Embryonic facial prominence (tissue), 1 donor: Measurements from ENCODE around the gene SLIT1.

Source experiments
- DNase-seq: peaks from one replicate; pipeline ENCODE4 v3.0.0-alpha.2; 2016; ENCODE audit errors: extremely low spot score

SLIT1 gene

DNA sequence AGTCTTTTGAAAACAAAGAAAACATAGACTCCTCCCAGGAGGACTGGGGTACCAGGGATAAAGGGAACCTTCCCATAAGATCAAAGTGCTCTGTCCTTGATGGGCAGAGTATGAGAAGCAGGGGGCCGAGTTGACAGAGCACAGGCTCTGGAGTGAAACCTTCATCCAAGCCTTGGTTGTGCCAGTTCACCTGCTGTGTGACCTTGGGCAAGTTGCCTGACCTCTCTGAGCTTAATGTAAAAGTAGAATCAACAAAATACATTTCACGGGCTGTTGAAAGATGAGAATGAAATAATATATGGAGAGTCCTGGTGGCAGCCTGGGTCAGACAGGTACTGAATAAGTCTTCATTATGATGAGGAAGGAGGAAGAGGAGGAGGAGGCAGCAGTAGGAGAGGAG is 69.9 kb downstream of the SLIT1 start:
- DNase-seq, result no peak

DNA sequence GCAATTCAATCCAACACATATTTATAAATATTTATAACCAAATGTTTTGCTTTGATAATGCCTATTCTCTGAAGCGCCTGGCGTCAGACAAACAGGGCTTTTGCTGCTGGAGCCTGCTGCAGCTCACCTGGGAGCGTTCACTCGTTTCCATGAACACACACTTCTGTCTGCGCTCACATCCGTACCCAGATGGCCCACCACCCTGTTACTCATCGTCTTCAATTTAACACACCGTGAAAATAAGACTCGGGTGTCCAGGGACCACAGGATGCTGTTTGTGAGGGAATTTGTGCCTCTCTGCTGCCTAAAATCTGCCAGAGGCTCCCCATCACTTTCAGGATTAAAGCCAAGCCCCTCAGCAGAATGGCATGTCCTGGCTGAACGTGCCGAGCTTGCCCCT is 74.1 kb downstream of the SLIT1 start:
- DNase-seq, result no peak

DNA sequence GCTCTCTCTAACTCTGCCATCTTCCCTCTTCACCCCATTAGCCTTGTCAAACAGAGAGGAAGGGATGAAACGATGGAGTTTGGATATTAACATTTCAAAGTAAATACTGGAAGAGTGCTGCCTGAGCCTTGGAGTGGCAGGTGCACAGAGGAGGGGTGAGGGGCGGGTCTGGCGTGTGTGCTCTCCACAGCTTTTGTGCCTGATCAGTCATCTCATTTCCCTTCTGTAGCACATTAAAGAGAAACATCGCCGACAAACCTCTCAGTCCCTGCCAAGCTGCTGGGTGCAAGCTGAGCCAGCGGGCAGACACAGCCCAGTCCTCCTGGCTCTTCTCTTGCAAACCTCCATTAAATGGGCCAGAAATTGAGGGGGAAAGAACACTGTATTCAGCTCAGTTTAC is 76.2 kb downstream of the SLIT1 start:
- DNase-seq, result no peak

GRCh38 chr10:97107551-97107950 is 78.2 kb downstream of the SLIT1 start:
- no peak for DNase-seq

DNA sequence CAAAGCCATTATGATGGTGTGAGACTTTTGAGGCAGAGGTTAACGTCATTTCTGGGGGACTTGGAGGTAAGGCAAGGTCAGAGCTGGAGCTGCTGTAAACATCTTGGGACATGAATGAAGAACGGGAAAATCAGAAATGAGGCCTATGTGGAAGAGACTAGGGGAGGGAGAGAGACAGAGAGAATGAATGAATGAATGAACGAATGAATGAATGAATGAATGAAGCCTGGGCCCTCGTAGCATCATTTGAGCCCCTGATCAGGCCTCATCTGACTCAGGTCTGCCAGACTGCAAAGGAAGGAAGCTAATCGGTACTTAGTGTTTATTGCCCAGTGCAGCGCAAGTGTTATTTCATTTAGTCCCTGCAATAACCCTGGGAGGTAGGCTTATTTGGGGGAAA is 79.6 kb downstream of the SLIT1 start:
- no peak for DNase-seq

DNA sequence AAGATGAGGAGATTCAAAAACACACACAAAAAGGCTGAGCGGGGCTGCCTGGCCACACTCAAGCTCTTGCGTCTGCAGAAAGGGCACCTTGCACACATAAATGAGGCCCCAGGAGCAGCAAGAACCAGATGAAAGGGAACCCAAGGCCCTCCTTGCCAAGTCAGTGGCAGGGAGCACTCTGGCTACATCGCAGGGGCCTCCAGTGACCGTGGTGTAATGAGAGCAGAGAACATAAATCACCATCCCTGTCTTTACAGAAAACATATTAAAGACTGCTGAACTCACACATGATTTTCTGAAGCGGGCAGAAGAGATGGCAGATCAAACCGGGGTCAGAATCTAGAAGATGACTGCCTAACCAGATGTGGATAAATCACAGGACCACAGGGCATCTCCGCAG is 80.5 kb downstream of the SLIT1 start:
- DNase-seq, result no peak

- DNase-seq, result no peak
These were observed 82.3 kb downstream of the SLIT1 start for GRCh38 chr10:97103316-97104080.

DNA sequence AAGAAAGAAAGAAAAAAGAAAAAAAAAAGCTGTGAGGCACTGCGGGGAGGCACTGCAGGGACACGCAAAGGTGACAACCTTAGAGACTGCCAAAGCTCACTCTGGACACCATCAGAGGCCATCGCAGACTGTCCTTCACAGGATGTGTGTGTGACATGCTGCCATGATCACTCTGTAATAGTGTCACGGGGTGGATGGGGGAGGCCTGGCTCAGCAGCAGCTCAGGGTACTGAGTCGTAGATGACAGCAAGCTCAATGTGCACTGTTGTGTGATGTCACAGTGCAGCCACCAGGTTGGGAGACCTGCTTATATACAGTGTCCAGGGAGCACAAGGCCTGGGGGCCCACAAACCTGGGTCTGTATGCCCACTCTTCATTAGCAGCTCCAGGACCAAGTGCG is 83.3 kb downstream of the SLIT1 start:
- DNase-seq, result no peak

DNA sequence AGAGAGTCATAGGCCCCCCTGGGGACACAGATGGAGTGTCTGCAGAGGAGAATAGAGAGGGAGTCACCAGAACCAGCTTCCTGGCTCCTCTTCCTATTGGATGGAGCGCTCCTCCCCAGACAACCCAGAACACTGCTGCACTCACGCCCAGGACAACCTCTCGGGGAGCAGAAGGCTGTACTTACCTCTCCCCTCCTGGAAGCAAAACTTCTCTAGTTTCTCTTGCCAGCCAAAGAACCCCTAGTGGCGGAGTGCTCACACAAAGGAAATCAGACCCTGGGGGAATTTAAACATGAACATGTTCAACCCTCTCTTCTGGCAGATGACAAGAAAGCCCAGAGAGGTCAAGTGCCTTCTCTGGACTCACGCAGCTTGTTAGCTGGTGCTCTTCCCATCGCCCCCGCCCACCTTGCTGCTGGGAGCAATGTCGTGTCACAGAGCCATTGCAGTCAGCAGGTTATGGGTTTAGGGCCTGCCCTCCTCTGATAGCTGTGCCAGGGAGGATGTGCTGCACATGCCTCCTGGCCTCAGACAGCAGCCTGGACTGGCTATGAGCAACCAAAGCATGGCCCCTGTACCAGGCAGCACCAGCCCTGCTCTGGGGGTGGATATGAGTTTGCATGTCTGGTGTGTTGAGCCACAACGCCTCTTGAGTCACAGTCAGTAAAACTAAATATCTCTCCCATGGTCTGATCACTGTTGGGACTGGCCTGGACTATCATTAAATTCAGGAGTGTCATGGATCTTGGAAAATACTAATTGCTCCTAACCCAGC is 84.4 kb downstream of the SLIT1 start:
- no peak for DNase-seq

GRCh38 chr10:97100657-97101056 is 85.1 kb downstream of the SLIT1 start:
- no peak for DNase-seq

DNA sequence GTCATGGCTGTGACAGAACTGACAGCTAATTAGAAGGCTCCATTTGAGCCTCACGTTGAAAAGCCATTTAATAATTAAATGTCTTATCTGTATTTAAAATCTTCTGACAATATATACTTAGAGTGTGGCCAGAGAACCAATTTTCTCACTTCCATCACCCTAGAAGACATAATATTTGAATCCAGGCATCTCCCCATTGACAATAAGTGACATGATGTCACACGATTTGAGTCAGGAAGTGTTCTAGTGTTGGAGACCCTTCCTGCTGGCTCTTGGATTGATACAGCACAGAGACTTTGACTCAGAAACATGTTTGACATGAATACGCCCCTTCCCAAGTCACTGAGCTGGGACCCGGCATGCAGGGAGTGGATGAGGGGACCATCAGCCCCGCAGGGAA is 85.9 kb downstream of the SLIT1 start:
- no peak for DNase-seq

DNA sequence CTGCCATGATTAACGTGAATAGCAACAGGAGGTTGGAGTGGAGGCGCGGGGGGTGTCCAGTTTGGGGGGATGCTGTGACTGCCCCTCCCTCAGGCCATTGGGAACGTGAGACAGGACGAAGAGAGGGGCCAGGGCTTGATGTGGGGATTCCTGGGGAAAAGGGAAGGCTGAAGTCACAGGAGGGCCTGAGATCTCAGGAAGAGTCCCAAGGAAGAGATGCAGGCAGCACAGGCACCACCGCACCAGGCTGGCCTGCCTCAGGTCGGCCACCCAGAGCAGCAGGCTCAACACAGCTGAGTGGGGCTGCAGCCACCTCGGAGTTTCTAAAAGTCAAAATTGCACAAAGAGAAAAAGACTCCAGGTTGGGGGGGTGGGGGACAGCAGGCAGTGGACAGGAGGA is 86.7 kb downstream of the SLIT1 start:
- no peak for DNase-seq

DNA sequence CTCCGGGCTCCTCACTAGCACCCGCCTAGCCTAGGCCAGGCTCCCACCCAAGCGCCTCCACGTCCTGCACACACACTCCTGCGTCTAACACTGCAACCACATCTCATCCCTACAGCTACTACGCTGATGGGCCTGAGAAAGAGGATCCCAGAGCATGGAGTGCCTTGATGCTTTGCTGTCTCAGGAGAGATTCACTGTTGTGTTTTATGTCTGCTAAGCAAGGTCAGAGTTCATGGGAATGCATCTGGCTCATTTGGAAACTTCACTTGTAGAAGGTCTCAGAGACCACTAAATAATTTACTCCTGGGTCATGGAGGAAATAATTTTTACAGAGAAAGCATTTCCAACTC is 88.7 kb downstream of the SLIT1 start:
- DNase-seq, result no peak

DNA sequence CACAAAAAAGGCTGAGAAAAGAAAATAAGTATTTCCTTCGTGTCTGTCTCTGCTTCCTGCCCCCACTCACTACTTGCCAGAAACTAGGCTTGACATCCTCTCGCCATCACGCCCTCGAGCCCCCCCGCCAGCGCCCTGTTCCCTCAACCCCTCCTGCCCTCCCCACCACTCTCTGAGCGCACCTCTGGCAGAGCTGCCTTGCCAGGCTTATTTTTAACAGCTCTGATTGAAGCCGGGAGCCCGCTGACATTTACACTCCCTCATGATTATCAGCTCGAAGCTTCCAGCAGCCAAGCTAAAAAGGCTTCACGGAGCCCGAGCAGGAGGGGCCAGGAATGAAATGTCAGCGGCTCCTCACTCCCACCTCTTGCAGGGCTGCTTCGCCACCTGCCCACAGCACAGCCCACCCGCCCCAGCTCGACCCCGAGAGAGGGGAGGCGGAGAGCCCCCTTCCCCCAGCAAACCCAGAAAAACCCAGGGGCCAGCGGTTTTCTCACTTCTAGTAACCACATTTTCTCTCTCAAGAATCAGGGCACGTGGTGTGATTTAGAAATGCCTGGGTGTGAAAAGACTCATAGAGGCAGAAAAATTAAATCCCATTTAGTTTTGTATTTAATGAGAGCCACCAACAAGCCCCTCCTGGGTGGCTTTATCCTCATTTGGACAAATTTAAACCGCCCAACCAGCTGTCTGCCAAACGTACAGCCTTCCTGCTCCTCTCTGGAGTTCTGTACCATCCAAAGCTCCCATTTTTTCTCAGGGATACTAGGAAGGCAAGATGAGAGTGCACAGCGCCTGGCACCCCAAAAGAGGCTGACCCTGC is 89.3 kb downstream of the SLIT1 start:
- no peak for DNase-seq

DNA sequence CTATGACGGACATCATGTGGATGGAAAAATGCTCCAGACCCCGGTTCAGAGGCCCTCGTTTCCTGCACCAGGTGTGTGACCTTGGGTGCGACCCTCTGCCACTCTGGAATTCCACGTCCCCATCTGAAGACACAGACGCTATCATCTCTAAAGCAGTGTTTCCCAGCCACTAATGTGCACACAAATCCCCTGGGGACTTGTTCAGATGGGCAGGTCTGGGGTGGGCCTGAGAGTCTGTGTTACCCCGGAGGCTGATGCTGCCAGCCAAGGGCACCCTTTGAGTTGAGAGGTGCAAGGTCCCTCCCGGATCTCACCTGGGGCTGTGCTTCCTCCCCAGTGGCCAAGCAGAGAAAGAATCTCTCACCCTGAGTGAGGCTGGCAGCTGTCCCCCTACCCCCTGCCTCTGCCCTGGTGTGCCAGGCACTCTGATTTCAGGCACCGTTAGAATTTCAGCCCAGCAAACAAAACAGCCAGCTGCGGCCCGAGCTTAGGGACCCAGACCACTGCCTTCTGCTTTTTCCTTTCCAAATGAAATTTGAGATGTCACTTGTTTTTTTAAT is 90.0 kb downstream of the SLIT1 start:
- no peak for DNase-seq

- DNase-seq, result no peak
These were observed 95.1 kb downstream of the SLIT1 start for GRCh38 chr10:97090644-97091043.

- no peak for DNase-seq
These were observed 95.7 kb downstream of the SLIT1 start for GRCh38 chr10:97090035-97090434.

- no peak for DNase-seq
These were observed 96.4 kb downstream of the SLIT1 start for GRCh38 chr10:97089209-97089870.

GRCh38 chr10:97087296-97087695 is 98.5 kb downstream of the SLIT1 start:
- DNase-seq, result no peak

GRCh38 chr10:97086530-97086929 is 99.2 kb downstream of the SLIT1 start:
- no peak for DNase-seq

- no peak for DNase-seq
These were observed 102.4 kb downstream of the SLIT1 start for GRCh38 chr10:97083228-97083829.
